ENCODE measurements around the gene MACROD2.

- TF ChIP-seq CTCF (conservative IDR thresholded peaks at IDR 0.05; ENCODE audit: low read depth, low read length) (no peak), MAZ (IDR thresholded peaks at IDR 0.05; ENCODE audit: borderline replicate concordance, low read depth, low read length) (no peak), ELK1 (IDR thresholded peaks at IDR 0.05; ENCODE audit: borderline replicate concordance, low read depth, low read length) (no peak), BHLHE40 (IDR thresholded peaks at IDR 0.05; ENCODE audit: low read depth, low read length) (no peak), POLR2A (IDR thresholded peaks at IDR 0.05; ENCODE audit: low read depth, low read length) (no peak), RCOR1 (IDR thresholded peaks at IDR 0.05; ENCODE audit: insufficient replicate concordance, low read length) (no peak)
- TF ChIP-seq, protein P1, sequence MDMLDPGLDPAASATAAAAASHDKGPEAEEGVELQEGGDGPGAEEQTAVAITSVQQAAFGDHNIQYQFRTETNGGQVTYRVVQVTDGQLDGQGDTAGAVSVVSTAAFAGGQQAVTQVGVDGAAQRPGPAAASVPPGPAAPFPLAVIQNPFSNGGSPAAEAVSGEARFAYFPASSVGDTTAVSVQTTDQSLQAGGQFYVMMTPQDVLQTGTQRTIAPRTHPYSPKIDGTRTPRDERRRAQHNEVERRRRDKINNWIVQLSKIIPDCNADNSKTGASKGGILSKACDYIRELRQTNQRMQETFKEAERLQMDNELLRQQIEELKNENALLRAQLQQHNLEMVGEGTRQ (IDR thresholded peaks at IDR 0.05; ENCODE audit: low read depth, low read length) = no peak
Measured at GRCh38 chr20:15220009-15220656, 1224.8 kb downstream of the MACROD2 start.

Measured in IMR-90 (cell line).